IMR-90 (cell line): ENCODE data around the gene FBXW7. TPM values are rescaled to one million over a fixed set of nuclear protein-coding genes. Genes with fewer than 3 reads are reported as not detected.

Experiments
- ATAC-seq: fragments of 200-7000 bp; cut with Tn5 transposase; 2 replicates; pipeline ENCODE4 v1.9.1; 2020; ENCODE audit warnings: low read depth, mild to moderate bottlenecking, moderate library complexity
- BruUV-seq: library from RNA; stranded (reverse); fragments of 400-500 nt; replicated peaks from 2 replicates; lab custom pipeline; 2021; lab: Mats Ljungman, UMichigan
- CTCF ChIA-PET: fragments of 300-600 bp; formaldehyde crosslinking; extraction: SDS; loops from one replicate; lab custom pipeline; 2021; ENCODE audit warnings: antibody characterized with exemption; lab: Yijun Ruan, JAX
- POLR2A ChIA-PET: fragments of 300-600 bp; sonication (Branson Sonifier 250); formaldehyde crosslinking; loops from one replicate; lab custom pipeline; 2022; ENCODE audit warnings: antibody characterized with exemption; ENCODE audit not compliant: unreplicated experiment; lab: Charles Lee
- DNase-seq: peaks from one replicate; pipeline ENCODE4 v3.0.0; 2013
- H2AFZ ChIP-seq: replicated peaks from 2 replicates; pipeline ENCODE3; 2013; ENCODE audit warnings: low read length, mild to moderate bottlenecking; ENCODE audit not compliant: poor library complexity
- H2AK5ac ChIP-seq: 2 replicates; pipeline ENCODE4 v1.6.1; 2013; ENCODE audit warnings: low read depth, low read length, inconsistent platforms
- H2AK9ac ChIP-seq: replicated peaks from 2 replicates; pipeline ENCODE3; 2013; ENCODE audit warnings: mild to moderate bottlenecking, low read depth, low read length, moderate library complexity; ENCODE audit not compliant: poor library complexity
- H2BK120ac ChIP-seq: 2 replicates; pipeline ENCODE4 v1.6.1; 2013; ENCODE audit warnings: low read depth, low read length, inconsistent platforms
- H2BK15ac ChIP-seq: 3 replicates; pipeline ENCODE4 v1.6.1; 2013; ENCODE audit warnings: low read depth, low read length, inconsistent platforms
- H2BK20ac ChIP-seq: 2 replicates; pipeline ENCODE4 v1.6.1; 2013; ENCODE audit warnings: low read depth, mild to moderate bottlenecking, inconsistent platforms, low read length, moderate library complexity
- H2BK5ac ChIP-seq: 2 replicates; pipeline ENCODE4 v1.6.1; 2013; ENCODE audit warnings: mild to moderate bottlenecking, low read depth, low read length, inconsistent platforms; ENCODE audit not compliant: poor library complexity, severe bottlenecking
- H3K14ac ChIP-seq: replicated peaks from 2 replicates; pipeline ENCODE4 v1.6.1; 2013; ENCODE audit warnings: low read depth, low read length, inconsistent platforms
- H3K18ac ChIP-seq: 2 replicates; pipeline ENCODE4 v1.6.1; 2013; ENCODE audit warnings: low read depth, low read length, control low read depth
- H3K23ac ChIP-seq: 2 replicates; pipeline ENCODE4 v1.6.1; 2013; ENCODE audit warnings: low read depth, low read length, inconsistent platforms
- H3K27ac ChIP-seq: 2 replicates; pipeline ENCODE4 v1.5.1; 2013; ENCODE audit warnings: mild to moderate bottlenecking, control low read depth, low read length; ENCODE audit not compliant: insufficient read depth
- H3K27me3 ChIP-seq: 2 replicates; pipeline ENCODE4 v1.6.1; 2013; ENCODE audit warnings: low read length; ENCODE audit not compliant: control insufficient read depth, insufficient read depth
- H3K36me3 ChIP-seq: 2 replicates; pipeline ENCODE4 v1.6.1; 2013; ENCODE audit warnings: low read length, mixed read lengths; ENCODE audit not compliant: control insufficient read depth, insufficient read depth
- H3K4ac ChIP-seq: 2 replicates; pipeline ENCODE4 v1.6.1; 2013; ENCODE audit warnings: low read depth, low read length, inconsistent platforms
- H3K4me1 ChIP-seq: 2 replicates; pipeline ENCODE4 v1.6.1; 2013; ENCODE audit warnings: low read length, mixed read lengths; ENCODE audit not compliant: control insufficient read depth, insufficient read depth
- H3K4me2 ChIP-seq: 2 replicates; pipeline ENCODE4 v1.6.1; 2013; ENCODE audit warnings: low read depth, mild to moderate bottlenecking, control low read depth, low read length, moderate library complexity
- H3K4me3 ChIP-seq: 2 replicates; pipeline ENCODE4 v1.5.1; 2013; ENCODE audit warnings: low read depth, mild to moderate bottlenecking, control low read depth, low read length, moderate library complexity; ENCODE audit not compliant: insufficient read depth
- H3K56ac ChIP-seq: 2 replicates; pipeline ENCODE4 v1.6.1; 2013; ENCODE audit warnings: low read length, inconsistent platforms; ENCODE audit not compliant: insufficient read depth; ENCODE audit errors: extremely low read depth
- H3K79me1 ChIP-seq, 2 experiments: 2 replicates each; pipeline ENCODE4 v1.6.1; 2013; ENCODE audit warnings: low read length in 2 of 2, inconsistent platforms in 1 of 2, low read depth in 1 of 2
- H3K9ac ChIP-seq: 2 replicates; pipeline ENCODE4 v1.6.1; 2013; ENCODE audit warnings: low read depth, low read length, control low read depth
- H3K9me1 ChIP-seq: 2 replicates; pipeline ENCODE4 v1.6.1; 2013; ENCODE audit warnings: low read length, inconsistent platforms; ENCODE audit not compliant: insufficient read depth
- H3K9me3 ChIP-seq: 2 replicates; pipeline ENCODE4 v1.6.1; 2013; ENCODE audit warnings: low read length; ENCODE audit not compliant: control insufficient read depth, insufficient read depth
- H4K20me1 ChIP-seq: 2 replicates; pipeline ENCODE4 v1.6.1; 2013; ENCODE audit warnings: low read length, inconsistent platforms; ENCODE audit not compliant: insufficient read depth
- H4K5ac ChIP-seq: 2 replicates; pipeline ENCODE4 v1.6.1; 2013; ENCODE audit warnings: mild to moderate bottlenecking, low read depth, low read length, control low read depth
- H4K8ac ChIP-seq, 2 experiments: 2 replicates each; pipeline ENCODE4 v1.6.1; 2013; ENCODE audit warnings: low read depth in 2 of 2, low read length in 2 of 2, control low read depth in 1 of 2, inconsistent platforms in 1 of 2
- H4K91ac ChIP-seq: 2 replicates; pipeline ENCODE4 v1.6.1; 2013; ENCODE audit warnings: low read depth, low read length, inconsistent platforms; ENCODE audit not compliant: insufficient read depth
- BHLHE40 ChIP-seq: fragments of 150-350 bp; IDR thresholded peaks from 2 replicates; pipeline ENCODE4 v1.6.1; 2016; ENCODE audit warnings: mild to moderate bottlenecking, low read depth, low read length
- FOS ChIP-seq: fragments of 150-350 bp; IDR thresholded peaks from 2 replicates; pipeline ENCODE4 v1.6.1; 2016; ENCODE audit warnings: low read depth, low read length
- MAFK ChIP-seq: IDR thresholded peaks from 2 replicates; pipeline ENCODE4 v1.6.1; 2012; ENCODE audit warnings: low read depth, low read length, improper control_type of control experiment
- WGBS, 2 experiments: methylation state at CpG; one replicate each; pipeline versions ENCODE4 v1.1.5 to v1.1.7; 2013; ENCODE audit warnings: missing lambda C conversion rate in 2 of 2; ENCODE audit not compliant: insufficient read length in 1 of 2; ENCODE audit errors: extremely low coverage in 2 of 2; 5-methylcytosine and 5-hydroxymethylcytosine counted together
- dilution Hi-C: fragments of 300-500 bp; cut with HindIII; formaldehyde crosslinking; loops from one replicate; pipeline ENCODE4 v1.14.3; 2018; ENCODE audit warnings: low sequenced_read_pairs; ENCODE audit not compliant: unreplicated experiment
- in situ Hi-C: fragments of 300-500 bp; cut with MboI; formaldehyde crosslinking; loops from 3 replicates; pipeline ENCODE4 v1.14.3; 2019; ENCODE audit warnings: low sequenced_read_pairs, inconsistent platforms, mixed read lengths
- intact Hi-C: fragments of 100-400 bp; cut with micrococcal nuclease; formaldehyde crosslinking; loops from 2 replicates; pipeline ENCODE4 v1.10.0; 2022
- polyA plus RNA-seq, 3 experiments: library from polyadenylated mRNA; depleted of rRNA; stranded (reverse); fragments of >200 nt; gene quantifications; 2 replicates each; pipeline ENCODE4 v1.2.3, GENCODE V29; 2012; ENCODE audit warnings: low replicate concordance in 1 of 3
- total RNA-seq: library from RNA; depleted of rRNA; stranded (reverse); fragments of >200 nt; gene quantifications from 2 replicates; pipeline ENCODE4 v1.2.3, GENCODE V29; 2012

Gene FBXW7
- total and polyA plus RNA-seq, 2 of the 4 experiments (the other 2 are of a cell fraction), result 7.2 to 27.4 TPM

DNA sequence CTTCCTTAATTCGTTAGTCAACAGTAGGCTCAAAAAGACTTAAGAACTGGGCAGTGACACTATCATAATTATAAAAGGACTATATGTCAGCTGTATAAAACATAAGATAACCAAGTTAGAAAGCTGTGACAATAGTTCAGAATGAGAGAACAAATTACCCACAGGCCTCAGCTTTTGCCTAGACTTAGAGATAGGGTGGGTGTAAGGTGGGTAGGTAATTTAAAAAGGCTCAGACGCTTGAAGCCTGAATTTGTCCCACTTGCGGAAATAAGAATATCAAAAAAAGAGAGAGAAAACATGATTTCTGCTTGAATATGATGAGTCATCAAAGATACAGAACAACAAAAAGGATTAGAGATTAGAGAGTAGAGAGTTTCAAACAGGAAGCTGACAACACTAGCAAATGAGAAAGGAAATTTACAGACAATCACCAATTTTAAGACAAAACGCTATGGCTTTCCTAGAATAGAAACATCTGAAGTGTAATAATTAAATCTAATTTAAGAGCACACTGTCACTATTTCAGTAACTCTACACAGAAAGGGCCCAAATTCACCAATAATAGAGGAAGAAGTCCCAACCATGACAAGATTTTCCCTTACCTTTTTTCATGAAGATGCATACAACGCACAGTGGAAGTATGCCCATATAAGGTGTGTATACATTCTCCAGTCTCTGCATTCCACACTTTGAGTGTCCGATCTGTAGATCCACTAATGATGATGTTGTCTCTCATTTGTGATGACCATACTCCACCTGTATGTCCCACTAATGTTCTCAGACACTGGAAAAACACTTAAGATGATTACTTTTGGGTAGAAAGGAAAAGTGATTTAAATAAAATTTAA is 208.1 kb downstream of the FBXW7 start:
- in situ Hi-C loops, result no loop called here
- H3K9ac ChIP-seq, result no peak overlapping the region
- no peak overlapping the region for H3K4me2 ChIP-seq
- H3K4me1 ChIP-seq, result no peaks in the 10 kb centered on the region
- H4K8ac ChIP-seq, result no peak overlapping the region
- no peaks in the 10 kb centered on the region for H3K9me1 ChIP-seq
- no peaks in the 10 kb centered on the region for H3K9me3 ChIP-seq
- no peak overlapping the region for H3K56ac ChIP-seq
- ChIA-PET POLR2A (no interaction called here), CTCF (interaction anchor here (1.1 kb wide), 1 partner anchor 10 kb away, joined by 3 read pairs; no protein-coding TSS in a partner anchor)
- H2AK9ac ChIP-seq, result no peak overlapping the region
- no peak overlapping the region for H2BK120ac ChIP-seq
- H3K36me3 ChIP-seq, result peaks cover 6% of the 10 kb centered on the region
- H3K14ac ChIP-seq, result no peak overlapping the region
- no peak overlapping the region for H3K27ac ChIP-seq
- H2BK15ac ChIP-seq, result no peak overlapping the region
- WGBS, 2 experiments, result 90% methylated on average over 2 of the region's 6 CpGs; no CpG with 5 or more reads in 1 of the 2 experiments
- no peaks in the 10 kb centered on the region for H4K20me1 ChIP-seq
- no peak overlapping the region for H3K18ac ChIP-seq
- intact Hi-C loops, result no loop called here
- no peak overlapping the region for H4K91ac ChIP-seq
- no peak overlapping the region for H3K4me3 ChIP-seq
- H3K27me3 ChIP-seq, result no peaks in the 10 kb centered on the region
- no peak overlapping the region for H3K23ac ChIP-seq
- H2AK5ac ChIP-seq, result no peak overlapping the region
- dilution Hi-C loops, result no loop called here
- H2BK5ac ChIP-seq, result no peak overlapping the region
- no peak overlapping the region for H2AFZ ChIP-seq
- H3K4ac ChIP-seq, result no peak overlapping the region
- H4K5ac ChIP-seq, result no peak overlapping the region
- ATAC-seq, result no peak
- TF ChIP-seq FOS (0 out of 2 replicates have a peak, but pooled peaks have one; percentile 25), MAFK (peak; percentile 94), BHLHE40 (no peak)
- H3K79me1 ChIP-seq, result peaks cover 0 to 2% of the 10 kb centered on the region in 2 experiments; a peak in 2 of 4 replicates
- no peak for DNase-seq
- no TSS peak for BruUV-seq
- H2BK20ac ChIP-seq, result no peak overlapping the region; the same call in 1 of the 2 replicates
